AG09319 (cell line): ENCODE data around the gene ELMO2.

ENCODE experiments used
- DNase-seq: peaks from one replicate; pipeline ENCODE4 v3.0.0-alpha.2; 2010; ENCODE audit warnings: low read depth; ENCODE audit errors: extremely low read depth
- CTCF ChIP-seq: IDR thresholded peaks from 2 replicates; pipeline ENCODE4 v1.5.1; 2011; ENCODE audit warnings: low read depth, mild to moderate bottlenecking, inconsistent platforms, low read length, moderate library complexity

The ELMO2 gene

GRCh38 chr20:46354920-46355654, 51.3 kb downstream of the ELMO2 start:
- DNase-seq: no peak
- TF ChIP-seq CTCF: no peak

- TF ChIP-seq CTCF: no peak
- no peak for DNase-seq
Measured at GRCh38 chr20:46354207-46354555, 52.2 kb downstream of the ELMO2 start.

- DNase-seq: no peak
- no peak for TF ChIP-seq CTCF
Measured at GRCh38 chr20:46353500-46354206, 52.8 kb downstream of the ELMO2 start.

GRCh38 chr20:46352370-46352938, 54.0 kb downstream of the ELMO2 start:
- no peak for DNase-seq
- TF ChIP-seq CTCF: no peak

GRCh38 chr20:46351357-46352058, 54.9 kb downstream of the ELMO2 start:
- DNase-seq: no peak
- TF ChIP-seq CTCF: no peak

GRCh38 chr20:46350986-46351267, 55.5 kb downstream of the ELMO2 start:
- no peak for DNase-seq
- TF ChIP-seq CTCF: no peak
